ENCODE measurements around the gene CPZ. TPM values are rescaled to one million over a fixed set of nuclear protein-coding genes. Genes with fewer than 3 reads are reported as not detected.

The CPZ gene
- polyA plus RNA-seq, 4 donors = 19.9 to 33.1 (median 20.1) TPM

DNA sequence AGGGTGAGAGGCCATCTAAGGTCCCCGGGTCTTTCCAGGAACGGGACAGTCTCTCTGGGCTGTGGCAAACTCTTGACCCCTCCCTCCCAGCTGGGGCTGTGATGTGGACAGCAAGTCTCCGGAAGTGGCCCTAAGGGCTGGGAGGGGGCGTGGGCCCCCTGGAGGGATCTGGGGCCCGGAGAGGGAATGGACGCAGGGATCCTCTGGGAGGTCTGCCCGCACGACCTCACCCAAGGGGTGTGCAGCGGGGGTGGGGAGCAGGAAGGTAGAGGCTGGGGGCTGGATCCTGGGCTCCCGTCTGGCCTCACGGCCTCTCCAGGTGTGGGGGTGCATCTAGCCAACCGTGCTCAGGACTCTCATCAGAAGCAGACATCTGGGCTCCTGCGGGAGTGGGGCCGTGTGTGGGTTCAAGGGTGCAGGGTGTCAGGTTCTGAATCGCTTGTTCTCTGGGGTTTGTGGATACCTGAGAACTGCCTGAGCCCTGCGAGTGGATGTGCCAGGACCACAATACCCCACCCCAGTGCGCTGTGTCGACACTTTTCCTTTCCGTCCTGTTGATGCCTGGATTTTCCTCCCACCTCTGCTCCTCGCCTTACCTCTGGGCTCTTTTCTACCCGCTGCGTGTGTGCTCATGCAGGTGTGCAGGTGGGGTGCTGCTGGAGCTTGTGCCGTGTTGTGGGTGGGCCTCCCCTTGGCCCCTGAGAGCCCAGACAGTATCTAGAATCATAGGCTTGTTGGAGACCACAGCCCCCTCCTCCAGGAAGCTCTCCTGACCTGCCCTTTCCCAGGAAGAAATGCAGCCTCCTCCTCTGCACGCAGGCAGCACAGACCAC, 915 bp downstream of the CPZ start:
- DNase-seq (ENCODE audit: low read depth in 4 of 4, low spot score in 3 of 4) = no peak

DNA sequence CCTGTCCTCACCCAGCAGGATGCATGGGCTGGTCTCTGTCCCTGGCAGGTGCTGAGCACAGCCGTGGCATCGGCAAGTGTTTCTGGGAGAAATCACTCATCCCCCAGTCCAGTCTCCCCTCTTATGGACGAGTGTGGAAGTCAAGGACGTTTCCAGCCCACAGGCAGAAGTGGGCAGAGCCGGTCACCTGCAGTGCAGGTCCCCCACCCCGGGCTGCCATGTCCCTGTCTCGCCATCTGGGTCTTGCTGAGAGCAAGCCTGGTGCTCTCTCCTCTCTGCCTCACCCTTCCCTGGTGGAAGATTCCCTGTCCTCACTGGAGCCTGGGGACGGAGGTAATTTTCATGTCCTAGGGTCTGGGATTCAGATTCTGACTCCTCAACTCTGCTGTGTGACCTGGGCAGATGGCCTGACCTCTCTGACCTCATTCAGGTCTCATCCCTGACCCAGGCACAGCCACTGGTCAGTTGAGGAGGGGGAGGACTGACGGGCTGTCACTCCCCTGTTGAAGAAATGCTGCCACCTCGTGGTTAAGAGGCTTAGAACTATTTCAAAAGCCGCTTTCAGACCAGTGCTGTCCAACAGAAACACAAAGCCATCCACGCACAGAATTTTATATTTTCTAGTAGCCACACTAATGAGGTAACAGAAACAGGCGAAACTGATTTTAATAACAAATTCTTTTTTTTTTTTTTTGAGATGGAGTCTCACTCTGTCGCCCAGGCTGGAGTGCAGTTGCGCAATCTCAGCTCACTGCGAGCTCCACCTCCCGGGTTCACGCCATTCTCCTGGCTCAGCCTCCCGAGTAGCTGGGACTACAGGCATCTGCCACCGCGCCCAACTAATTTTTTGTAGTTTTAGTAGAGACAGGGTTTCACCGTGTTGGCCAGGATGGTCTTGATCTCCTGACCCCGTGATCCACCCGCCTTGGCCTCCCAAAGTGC, 1.8 kb downstream of the CPZ start:
- DNase-seq (ENCODE audit: low read depth in 4 of 4, low spot score in 3 of 4) = peak; percentile 65 to 73 (median 68)

DNA sequence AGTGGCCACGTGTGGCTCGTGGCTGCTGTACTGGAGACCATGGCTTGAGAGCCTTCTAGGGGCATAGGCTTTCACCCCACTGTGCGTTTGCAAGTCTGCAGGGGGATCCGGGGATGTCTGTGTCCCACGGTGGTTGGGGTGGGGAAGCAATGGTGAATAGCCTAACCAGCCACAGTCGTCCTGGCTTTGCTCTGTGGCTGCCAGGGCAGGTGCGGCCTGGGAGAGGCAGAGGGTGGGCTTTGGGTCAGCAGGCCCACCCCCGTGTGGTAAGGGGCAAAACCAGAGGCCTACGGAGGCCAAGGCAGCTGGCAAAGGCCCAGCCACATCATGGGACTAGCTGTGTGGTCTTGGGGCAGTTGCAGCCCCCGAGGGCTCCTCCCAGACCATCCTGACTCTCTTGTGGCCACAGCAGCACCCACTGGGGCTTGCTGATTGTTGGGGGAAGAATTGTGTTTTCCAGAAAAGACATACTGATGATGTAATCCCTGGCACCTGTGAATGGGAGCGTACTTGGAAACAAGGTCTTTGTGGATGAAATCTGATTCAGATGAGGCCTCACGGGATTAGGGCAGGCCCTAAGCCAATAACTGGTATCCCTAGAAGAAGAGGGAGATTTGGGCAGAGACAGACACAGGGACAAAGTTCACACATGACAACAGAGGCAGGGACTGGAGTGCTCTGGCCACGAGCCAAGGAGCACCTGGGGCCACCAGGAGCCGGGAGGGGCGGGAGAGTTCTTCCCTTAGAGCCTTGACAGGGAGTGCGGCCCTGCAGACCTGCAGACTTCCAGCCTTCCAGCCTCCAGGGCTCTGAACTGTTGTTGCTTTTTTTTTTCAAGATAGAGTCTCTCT, 2.9 kb downstream of the CPZ start:
- DNase-seq (ENCODE audit: low read depth in 4 of 4, low spot score in 3 of 4) = no peak

DNA sequence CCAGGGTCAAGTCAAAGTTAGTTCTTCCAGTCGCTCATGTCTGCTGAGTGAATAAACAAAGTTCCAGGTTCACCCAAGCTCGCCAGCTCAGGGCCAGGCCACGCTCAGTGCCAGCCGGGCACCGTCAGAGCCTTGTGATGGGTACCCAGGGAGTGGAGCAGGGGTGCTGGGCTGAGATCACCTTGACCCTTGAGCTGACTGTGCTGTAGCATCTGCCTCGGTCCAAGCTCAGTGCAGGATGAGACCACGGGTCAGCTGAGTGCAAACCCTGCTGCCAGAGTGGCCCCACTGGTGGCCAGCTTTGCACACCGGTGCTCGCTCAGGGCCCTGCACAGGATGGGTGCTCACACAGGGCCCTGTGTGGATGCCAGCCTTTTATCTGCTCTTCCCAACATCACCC, 4.3 kb downstream of the CPZ start:
- no peak for DNase-seq (ENCODE audit: low read depth in 4 of 4, low spot score in 3 of 4)

DNA sequence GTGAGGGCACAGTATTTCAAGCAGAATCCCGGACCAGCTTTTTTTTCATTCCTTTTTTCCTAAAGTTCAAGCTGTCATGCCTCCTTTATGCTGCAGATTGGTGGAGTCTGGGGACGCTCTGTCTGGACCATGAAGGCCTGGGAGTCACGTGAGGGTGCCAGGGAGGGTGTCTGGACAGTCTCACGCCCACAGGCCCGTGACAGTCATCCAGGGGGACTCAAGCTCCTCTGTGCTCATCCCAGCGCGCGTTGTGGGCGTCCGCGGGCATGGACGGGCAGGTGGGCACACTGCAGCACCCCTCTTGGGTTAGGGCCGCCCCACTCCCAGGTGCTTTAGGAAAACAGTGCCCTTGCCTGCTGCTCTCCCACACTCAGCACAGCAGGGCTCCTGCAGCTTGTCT, 4.8 kb downstream of the CPZ start:
- DNase-seq (ENCODE audit: low read depth in 4 of 4, low spot score in 3 of 4) = no peak

DNA sequence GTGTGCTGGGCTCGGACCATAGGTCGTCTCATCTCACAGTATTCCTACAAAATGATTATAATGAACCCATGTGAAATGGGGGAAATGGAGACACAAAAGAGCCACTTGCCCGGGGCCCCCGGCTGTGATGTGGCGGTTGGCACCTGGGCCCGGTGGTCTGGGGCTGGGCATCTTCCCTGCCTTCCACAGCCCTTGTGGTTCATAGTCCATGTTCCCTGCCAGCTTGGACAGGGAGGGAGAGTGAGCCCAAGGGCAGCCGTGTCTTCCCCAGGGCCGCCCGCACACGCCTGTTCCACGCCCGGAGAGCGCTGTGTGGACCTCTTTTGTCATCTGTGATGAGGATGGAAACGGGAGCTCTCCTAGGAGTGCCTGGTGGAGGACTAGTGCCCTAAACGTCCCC, 5.2 kb downstream of the CPZ start:
- DNase-seq (ENCODE audit: low read depth in 4 of 4, low spot score in 3 of 4) = no peak

DNA sequence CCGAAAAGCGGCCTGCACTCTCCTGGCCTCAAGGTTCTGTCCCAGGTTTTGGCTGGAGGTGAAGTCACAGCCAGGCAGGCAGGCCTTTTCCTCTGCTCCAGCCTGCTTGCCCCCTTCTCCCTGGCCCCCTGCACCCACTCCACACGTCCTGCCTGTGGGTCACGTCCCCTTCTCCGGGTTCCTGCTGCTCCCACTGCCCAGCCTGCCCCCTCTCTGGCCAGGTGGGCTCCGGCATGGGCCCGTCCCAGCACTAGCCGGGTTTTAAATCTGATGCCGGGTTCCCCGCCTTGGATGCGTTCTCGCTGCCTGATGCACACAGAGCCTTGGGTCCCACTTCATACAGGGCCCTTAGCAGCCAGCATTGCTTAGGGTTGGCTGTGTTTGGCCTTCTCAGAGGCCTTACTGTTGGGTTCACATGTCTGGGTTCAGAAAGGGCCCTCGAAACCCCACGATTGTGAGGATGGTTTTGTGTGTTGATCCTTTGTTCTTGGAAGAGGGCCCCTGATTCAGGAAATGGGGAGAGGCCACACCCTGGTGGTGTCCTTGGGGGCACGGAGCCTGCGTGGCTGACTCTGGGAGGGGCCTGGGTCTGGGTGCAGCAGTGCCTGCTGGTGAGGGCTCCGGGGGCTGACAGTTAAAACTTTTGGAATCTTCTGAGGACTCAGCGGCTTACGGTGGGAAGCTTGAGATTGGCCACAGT, 6.0 kb downstream of the CPZ start:
- no peak for DNase-seq (ENCODE audit: low read depth in 4 of 4, low spot score in 3 of 4)

DNA sequence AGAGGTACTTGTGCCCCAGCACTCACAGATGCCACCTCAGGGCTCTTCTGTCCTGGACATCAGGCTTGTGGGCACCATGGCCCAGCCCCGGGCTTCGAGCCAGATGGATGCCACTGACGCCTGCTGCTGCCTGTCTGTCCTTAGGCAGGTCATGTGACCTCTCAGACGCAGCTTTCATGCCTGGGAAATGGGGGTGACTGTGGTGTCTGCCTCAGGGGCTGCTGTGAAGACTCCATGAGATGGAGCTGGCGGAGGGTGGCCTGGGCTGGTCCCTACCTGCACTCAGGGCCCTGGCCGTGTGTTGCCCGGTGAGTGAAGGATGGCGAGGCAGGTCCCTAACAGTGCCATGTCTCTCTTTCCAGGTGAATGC, 6.5 kb downstream of the CPZ start:
- no peak for DNase-seq (ENCODE audit: low read depth in 4 of 4, low spot score in 3 of 4)

DNA sequence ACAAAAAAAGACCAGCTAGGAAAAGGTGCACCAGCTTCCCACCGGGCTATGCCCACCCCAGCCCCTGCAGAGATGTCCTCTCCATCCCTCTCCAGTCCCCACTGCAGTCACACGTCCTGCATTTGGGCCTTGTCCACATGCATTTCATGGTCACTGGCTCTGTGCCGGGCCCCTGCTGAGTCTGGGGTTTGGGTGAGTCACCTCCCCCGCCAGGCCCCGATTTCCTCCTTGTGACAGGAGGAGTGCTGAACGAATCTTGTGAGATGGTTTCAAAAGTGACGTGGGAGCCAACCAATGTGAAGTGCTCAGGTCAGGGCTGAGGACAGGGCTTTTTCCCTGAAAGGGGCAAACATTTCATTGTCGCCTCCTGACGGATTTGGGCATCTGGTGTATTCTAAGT, 7.1 kb downstream of the CPZ start:
- DNase-seq (ENCODE audit: low read depth in 4 of 4, low spot score in 3 of 4) = no peak

GRCh38 chr4:8600266-8600665, 7.7 kb downstream of the CPZ start:
- no peak for DNase-seq (ENCODE audit: low read depth in 4 of 4, low spot score in 3 of 4)

DNA sequence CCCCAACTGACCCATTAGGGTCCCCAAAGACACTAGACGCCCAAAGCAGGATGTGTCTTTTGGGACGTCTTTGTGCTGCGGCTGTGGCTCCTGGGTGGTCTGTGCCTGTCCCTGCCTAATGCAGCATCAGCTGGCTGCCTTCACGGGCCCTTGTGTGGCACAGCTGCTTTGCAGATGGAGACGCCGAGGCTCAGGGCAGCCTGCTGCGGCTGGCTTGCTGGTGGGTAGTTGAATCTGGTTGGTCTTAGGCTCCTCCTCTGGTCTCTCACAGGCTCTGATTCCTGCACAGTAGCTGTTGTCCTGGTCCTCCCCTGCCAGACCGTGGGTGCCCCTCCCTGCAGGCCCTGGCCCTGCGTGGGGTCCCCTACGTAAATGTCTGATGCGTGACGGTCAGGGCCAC, 8.1 kb downstream of the CPZ start:
- DNase-seq (ENCODE audit: low read depth in 4 of 4, low spot score in 3 of 4) = no peak

DNA sequence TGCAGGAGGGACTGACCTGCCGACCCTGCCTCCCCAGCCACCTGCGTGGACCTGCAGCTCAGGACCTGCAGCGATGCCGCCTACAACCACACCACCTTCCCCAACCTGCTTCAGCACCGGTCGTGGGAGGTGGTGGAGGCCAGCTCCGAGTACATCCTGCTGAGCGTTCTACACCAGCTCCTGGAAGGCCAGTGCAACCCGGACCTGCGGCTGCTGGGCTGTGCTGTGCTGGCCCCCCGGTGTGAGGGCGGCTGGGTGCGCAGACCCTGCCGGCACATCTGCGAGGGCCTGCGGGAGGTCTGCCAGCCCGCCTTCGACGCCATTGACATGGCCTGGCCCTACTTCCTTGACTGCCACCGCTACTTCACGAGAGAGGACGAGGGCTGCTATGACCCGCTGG, 8.5 kb downstream of the CPZ start:
- no peak for DNase-seq (ENCODE audit: low read depth in 4 of 4, low spot score in 3 of 4)

DNA sequence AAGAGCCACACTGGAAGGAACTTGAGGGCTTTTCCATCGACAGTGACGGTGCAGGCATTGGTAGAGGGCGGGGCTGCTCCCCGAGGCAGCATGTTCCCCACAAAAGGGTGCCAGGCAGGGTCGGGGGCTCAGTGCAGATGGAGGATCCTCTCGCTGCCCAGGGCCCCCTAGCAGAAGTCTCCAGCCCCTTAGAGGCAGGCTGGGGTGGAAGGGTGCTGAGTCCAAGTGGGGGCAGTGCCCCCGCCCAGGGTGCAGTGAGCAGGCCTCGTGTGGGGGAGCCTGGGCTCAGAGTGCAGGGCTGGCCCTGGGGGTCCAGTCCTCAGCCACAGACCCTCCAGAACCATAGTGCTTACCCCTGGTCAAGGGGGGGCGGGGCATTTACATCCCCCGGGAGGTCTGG, 9.0 kb downstream of the CPZ start:
- DNase-seq (ENCODE audit: low read depth in 4 of 4, low spot score in 3 of 4) = no peak

GRCh38 chr4:8602686-8603430, 10.3 kb downstream of the CPZ start:
- no peak for DNase-seq (ENCODE audit: low read depth in 4 of 4, low spot score in 3 of 4)

- DNase-seq (ENCODE audit: low read depth in 4 of 4, low spot score in 3 of 4) = no peak
These were observed 11.4 kb downstream of the CPZ start for GRCh38 chr4:8603931-8604330.

DNA sequence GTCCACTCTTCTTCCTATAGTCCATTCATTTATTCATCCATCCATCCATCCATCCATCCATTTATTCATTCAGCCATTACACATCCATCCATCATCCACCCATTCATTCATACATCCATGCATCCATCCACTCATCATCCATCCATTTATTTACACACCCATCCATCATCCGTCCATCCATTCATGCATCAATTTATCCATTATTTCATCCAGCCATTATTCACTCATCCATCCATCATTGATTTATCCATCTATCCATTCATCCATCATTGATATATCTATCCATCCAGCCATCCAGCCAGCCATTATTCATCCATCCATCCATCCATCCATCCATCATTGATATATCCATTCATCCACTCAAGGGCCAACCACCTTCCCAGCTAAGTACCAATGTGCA, 12.7 kb downstream of the CPZ start:
- DNase-seq (ENCODE audit: low read depth in 4 of 4, low spot score in 3 of 4) = no peak

DNA sequence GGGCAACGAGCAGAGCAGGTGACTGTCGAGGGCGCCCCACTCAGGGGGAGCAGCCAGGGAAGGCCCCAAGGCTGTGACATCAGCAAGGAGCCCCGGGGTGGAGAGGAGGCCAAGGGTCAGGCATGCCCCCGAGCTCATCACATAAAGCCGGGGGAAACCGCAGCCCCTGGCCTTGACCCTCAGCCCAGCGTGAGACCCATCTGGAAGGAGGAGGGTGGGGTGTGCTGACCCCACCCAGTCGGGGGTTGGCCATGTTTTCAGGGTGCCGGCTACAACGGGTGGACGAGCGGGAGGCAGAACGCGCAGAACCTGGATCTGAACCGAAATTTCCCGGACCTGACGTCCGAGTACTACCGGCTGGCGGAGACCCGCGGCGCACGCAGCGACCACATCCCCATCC, 13.9 kb downstream of the CPZ start:
- DNase-seq (ENCODE audit: low read depth in 4 of 4, low spot score in 3 of 4) = no peak

- no peak for DNase-seq (ENCODE audit: low read depth in 4 of 4, low spot score in 3 of 4)
These were observed 14.4 kb downstream of the CPZ start for GRCh38 chr4:8606966-8607365.

DNA sequence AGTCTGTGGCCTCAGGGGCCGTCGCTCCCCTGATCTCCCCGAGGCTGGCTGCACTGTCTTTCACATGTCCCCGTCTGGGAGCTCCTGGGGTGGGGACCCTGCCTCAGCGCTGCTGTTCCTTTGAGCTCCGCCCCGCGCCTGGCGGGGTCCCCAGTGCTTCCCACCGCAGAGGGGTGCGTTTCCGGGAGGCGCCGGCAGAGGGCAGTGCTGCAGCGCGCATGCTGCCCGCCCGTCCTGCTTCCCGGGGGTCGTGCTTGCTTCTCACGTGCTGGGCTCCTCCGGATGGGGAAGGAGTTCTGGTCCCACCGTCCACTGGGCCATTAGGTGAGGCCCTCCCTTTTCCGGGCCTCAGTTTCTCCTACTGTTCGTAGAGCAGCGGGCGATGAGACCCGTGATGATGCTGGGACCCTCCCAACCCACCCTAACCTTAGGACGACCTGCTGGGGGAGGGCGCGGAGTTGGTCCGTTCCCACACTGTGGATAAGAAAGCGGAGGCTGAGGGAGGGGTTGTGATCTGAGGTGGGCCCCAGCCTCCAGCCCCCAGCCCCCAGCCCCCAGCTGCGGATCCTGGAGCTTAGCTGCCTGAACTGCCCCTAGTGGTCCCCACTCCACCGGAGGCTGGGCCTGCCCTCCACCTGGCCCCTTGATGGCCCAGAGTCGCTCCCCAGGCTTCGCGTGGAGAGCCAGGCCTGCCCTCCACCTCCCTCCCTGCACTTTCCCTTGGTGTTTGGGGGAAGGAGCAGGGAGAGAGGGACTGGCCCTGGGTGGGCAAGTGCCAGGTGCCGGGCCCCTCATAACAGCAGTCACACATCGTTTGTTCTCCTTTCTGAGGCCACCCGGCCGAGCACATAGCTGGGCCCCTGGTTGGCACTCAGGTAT, 15.3 kb downstream of the CPZ start:
- DNase-seq (ENCODE audit: low read depth in 4 of 4, low spot score in 3 of 4) = no peak

Measured in right renal pelvis (tissue), 4 donors.